ENCODE measurements around the gene CRYBA1.

- TF ChIP-seq CTCF (IDR thresholded peaks at IDR 0.05) (no peak), POLR2A (IDR thresholded peaks at IDR 0.05) (no peak)
Observed at GRCh38 chr17:29256735-29257466, 10.2 kb downstream of the CRYBA1 start.
